ENCODE measurements around the gene CNN3. TPM values are rescaled to one million over a fixed set of nuclear protein-coding genes. Genes with fewer than 3 reads are reported as not detected.
A peak's percentile ranks its signal among the peaks of the same experiment; 100 is the strongest.

Gene CNN3
- total RNA-seq, 1 experiment from 2014 or later = 183 TPM

DNA sequence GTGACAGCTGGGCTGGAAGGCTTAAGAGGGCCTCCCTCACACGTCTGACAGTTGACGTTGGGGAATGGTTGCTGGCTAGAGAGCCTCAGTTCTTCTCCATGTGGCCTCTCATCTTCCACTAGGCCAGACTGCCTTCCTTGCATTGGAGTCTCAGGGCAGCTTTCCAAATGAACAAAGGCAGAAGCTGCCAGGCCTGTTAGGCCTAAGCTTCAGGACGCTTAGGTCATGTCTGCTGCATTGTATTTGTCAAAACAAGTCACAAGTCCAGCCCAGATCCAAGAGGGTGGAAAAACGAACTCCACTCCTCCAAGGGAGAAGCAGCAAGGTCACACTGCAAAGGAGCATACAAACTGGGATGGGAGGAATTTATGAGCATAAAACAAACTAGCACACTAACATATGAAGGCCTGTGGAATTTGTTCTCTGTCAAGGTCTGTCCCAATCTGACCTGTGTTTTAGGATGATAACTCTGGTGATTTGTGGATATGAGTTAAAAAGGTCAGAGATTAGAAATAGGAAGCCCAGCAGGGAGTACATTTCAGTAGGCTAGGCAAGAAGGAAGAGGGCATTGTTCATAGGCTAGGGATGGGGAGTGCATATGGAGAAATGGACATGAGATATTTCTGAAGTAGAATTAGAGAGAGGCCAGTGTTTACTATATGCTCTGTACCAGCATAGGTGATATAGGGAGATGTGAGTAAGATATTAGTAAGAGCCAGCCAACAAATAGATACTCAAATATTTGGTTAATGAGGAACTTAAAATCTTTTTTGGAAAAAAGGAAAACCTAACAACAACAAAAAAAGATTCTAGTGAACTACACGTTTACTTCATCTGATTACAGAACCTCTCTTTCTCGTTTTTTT, 29.1 kb upstream of the CNN3 start:
- H3K4me1 Mint-ChIP-seq = peaks cover 23% of the 10 kb centered on the region
- TF ChIP-seq, protein P1, sequence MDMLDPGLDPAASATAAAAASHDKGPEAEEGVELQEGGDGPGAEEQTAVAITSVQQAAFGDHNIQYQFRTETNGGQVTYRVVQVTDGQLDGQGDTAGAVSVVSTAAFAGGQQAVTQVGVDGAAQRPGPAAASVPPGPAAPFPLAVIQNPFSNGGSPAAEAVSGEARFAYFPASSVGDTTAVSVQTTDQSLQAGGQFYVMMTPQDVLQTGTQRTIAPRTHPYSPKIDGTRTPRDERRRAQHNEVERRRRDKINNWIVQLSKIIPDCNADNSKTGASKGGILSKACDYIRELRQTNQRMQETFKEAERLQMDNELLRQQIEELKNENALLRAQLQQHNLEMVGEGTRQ (CRISPR knock-in tag; IDR thresholded peaks at IDR 0.05) = no peak
- TF ChIP-seq GTF2I (CRISPR knock-in tag; conservative IDR thresholded peaks at IDR 0.05) (no peak), FOXP1 (CRISPR knock-in tag; IDR thresholded peaks at IDR 0.05; ENCODE audit: borderline replicate concordance) (no peak), ETV6 (CRISPR knock-in tag; IDR thresholded peaks at IDR 0.05) (no peak), ZNF219 (CRISPR knock-in tag; IDR thresholded peaks at IDR 0.05; ENCODE audit: borderline replicate concordance) (no peak), ELF4 (CRISPR knock-in tag; IDR thresholded peaks at IDR 0.05; ENCODE audit: low read depth) (no peak)
- TF ChIP-seq, protein P2, sequence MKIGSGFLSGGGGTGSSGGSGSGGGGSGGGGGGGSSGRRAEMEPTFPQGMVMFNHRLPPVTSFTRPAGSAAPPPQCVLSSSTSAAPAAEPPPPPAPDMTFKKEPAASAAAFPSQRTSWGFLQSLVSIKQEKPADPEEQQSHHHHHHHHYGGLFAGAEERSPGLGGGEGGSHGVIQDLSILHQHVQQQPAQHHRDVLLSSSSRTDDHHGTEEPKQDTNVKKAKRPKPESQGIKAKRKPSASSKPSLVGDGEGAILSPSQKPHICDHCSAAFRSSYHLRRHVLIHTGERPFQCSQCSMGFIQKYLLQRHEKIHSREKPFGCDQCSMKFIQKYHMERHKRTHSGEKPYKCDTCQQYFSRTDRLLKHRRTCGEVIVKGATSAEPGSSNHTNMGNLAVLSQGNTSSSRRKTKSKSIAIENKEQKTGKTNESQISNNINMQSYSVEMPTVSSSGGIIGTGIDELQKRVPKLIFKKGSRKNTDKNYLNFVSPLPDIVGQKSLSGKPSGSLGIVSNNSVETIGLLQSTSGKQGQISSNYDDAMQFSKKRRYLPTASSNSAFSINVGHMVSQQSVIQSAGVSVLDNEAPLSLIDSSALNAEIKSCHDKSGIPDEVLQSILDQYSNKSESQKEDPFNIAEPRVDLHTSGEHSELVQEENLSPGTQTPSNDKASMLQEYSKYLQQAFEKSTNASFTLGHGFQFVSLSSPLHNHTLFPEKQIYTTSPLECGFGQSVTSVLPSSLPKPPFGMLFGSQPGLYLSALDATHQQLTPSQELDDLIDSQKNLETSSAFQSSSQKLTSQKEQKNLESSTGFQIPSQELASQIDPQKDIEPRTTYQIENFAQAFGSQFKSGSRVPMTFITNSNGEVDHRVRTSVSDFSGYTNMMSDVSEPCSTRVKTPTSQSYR (CRISPR knock-in tag; IDR thresholded peaks at IDR 0.05) = no peak
- TF ChIP-seq, protein P3, sequence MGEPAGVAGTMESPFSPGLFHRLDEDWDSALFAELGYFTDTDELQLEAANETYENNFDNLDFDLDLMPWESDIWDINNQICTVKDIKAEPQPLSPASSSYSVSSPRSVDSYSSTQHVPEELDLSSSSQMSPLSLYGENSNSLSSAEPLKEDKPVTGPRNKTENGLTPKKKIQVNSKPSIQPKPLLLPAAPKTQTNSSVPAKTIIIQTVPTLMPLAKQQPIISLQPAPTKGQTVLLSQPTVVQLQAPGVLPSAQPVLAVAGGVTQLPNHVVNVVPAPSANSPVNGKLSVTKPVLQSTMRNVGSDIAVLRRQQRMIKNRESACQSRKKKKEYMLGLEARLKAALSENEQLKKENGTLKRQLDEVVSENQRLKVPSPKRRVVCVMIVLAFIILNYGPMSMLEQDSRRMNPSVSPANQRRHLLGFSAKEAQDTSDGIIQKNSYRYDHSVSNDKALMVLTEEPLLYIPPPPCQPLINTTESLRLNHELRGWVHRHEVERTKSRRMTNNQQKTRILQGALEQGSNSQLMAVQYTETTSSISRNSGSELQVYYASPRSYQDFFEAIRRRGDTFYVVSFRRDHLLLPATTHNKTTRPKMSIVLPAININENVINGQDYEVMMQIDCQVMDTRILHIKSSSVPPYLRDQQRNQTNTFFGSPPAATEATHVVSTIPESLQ (CRISPR knock-in tag; IDR thresholded peaks at IDR 0.05) = no peak
- ChIA-PET CTCF (no interaction called here), POLR2A (no interaction called here)
- H3K9me3 Mint-ChIP-seq = peaks cover 6% of the 10 kb centered on the region
- no peak overlapping the region for H3K4me3 Mint-ChIP-seq
- no peak overlapping the region for H3K27ac Mint-ChIP-seq
- DNase-seq (ENCODE audit: low spot score) (no peak), ATAC-seq (no peak)
- H3K36me3 Mint-ChIP-seq = peaks cover 6% of the 10 kb centered on the region
- H3K27me3 Mint-ChIP-seq (ENCODE audit: low read depth) = no peaks in the 10 kb centered on the region

DNA sequence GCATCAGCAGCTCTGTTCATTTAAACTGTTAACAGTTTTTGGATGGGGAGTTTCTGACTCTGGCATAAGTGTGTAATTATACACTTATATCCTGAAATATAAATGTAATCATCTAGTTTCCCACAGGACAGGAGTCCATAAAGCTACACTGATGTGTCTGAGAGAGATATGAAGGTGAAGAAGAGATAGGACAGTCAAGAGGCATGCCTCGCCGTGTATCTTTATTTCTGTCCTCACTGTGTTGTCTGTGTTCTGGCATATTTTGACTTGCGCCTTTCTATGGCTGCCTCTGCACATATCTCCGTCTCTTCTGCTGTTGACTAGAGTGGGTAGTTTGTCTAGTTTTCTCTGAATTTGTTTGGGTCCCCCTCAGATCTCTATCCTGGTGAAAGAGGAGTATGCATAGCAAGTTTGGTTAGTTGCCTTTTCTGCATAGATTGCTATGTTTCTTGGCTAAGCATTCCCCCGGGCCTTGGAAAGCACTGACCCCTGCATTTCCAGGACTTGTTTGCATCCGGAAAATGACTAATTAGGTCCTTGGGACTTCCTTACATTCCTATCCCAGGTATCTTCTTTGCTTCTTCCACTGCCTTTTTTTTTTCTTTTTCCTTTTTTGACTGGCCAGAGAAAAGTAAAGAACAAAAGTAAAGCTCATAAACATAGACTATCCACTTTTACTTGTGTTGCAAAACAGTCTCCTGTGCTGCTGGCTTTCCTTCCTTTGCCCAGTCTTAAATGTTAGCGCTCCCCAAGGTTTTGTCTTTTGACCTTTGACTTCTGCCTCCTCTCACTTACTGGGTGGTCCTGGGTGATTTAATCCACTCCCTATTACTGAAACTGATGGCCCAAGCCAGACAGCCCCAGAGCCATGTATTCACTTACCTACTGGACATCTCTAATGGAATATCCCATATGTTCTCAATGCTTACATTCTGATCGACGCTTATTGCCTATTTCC, 27.6 kb upstream of the CNN3 start:
- DNase-seq (ENCODE audit: low spot score) (no peak), ATAC-seq (peak; percentile 62)
- peaks cover 6% of the 10 kb centered on the region for H3K9me3 Mint-ChIP-seq
- POLR2A ChIA-PET = no interaction called here
- no peak overlapping the region for H3K4me3 Mint-ChIP-seq
- CTCF ChIA-PET = interaction anchor here (1.2 kb wide), 1 partner anchor 100 kb away, joined by 9 read pairs; no protein-coding TSS in a partner anchor
- peaks cover 6% of the 10 kb centered on the region for H3K36me3 Mint-ChIP-seq
- H3K4me1 Mint-ChIP-seq = peaks cover 23% of the 10 kb centered on the region
- peak overlapping the region; percentile 91 for H3K27ac Mint-ChIP-seq
- no peaks in the 10 kb centered on the region for H3K27me3 Mint-ChIP-seq (ENCODE audit: low read depth)
- TF ChIP-seq ZNF219 (CRISPR knock-in tag; IDR thresholded peaks at IDR 0.05; ENCODE audit: borderline replicate concordance) (no peak), GRHL2 (CRISPR knock-in tag; IDR thresholded peaks at IDR 0.05; ENCODE audit: insufficient replicate concordance, severe bottlenecking) (no peak), JAZF1 (CRISPR knock-in tag; IDR thresholded peaks at IDR 0.05) (no peak), HMGA2 (CRISPR knock-in tag; IDR thresholded peaks at IDR 0.05) (no peak), GTF2I (CRISPR knock-in tag; conservative IDR thresholded peaks at IDR 0.05) (no peak), FOXJ3 (CRISPR knock-in tag; IDR thresholded peaks at IDR 0.05; ENCODE audit: borderline replicate concordance) (no peak)
- TF ChIP-seq, protein P4, sequence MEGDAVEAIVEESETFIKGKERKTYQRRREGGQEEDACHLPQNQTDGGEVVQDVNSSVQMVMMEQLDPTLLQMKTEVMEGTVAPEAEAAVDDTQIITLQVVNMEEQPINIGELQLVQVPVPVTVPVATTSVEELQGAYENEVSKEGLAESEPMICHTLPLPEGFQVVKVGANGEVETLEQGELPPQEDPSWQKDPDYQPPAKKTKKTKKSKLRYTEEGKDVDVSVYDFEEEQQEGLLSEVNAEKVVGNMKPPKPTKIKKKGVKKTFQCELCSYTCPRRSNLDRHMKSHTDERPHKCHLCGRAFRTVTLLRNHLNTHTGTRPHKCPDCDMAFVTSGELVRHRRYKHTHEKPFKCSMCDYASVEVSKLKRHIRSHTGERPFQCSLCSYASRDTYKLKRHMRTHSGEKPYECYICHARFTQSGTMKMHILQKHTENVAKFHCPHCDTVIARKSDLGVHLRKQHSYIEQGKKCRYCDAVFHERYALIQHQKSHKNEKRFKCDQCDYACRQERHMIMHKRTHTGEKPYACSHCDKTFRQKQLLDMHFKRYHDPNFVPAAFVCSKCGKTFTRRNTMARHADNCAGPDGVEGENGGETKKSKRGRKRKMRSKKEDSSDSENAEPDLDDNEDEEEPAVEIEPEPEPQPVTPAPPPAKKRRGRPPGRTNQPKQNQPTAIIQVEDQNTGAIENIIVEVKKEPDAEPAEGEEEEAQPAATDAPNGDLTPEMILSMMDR (IDR thresholded peaks at IDR 0.05) = no peak
- TF ChIP-seq, protein P5, sequence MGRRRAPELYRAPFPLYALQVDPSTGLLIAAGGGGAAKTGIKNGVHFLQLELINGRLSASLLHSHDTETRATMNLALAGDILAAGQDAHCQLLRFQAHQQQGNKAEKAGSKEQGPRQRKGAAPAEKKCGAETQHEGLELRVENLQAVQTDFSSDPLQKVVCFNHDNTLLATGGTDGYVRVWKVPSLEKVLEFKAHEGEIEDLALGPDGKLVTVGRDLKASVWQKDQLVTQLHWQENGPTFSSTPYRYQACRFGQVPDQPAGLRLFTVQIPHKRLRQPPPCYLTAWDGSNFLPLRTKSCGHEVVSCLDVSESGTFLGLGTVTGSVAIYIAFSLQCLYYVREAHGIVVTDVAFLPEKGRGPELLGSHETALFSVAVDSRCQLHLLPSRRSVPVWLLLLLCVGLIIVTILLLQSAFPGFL (CRISPR knock-in tag; IDR thresholded peaks at IDR 0.05; ENCODE audit: borderline replicate concordance) = no peak
- TF ChIP-seq, protein P6, sequence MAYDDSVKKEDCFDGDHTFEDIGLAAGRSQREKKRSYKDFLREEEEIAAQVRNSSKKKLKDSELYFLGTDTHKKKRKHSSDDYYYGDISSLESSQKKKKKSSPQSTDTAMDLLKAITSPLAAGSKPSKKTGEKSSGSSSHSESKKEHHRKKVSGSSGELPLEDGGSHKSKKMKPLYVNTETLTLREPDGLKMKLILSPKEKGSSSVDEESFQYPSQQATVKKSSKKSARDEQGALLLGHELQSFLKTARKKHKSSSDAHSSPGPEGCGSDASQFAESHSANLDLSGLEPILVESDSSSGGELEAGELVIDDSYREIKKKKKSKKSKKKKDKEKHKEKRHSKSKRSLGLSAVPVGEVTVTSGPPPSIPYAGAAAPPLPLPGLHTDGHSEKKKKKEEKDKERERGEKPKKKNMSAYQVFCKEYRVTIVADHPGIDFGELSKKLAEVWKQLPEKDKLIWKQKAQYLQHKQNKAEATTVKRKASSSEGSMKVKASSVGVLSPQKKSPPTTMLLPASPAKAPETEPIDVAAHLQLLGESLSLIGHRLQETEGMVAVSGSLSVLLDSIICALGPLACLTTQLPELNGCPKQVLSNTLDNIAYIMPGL (CRISPR knock-in tag; IDR thresholded peaks at IDR 0.05) = no peak
- TF ChIP-seq, protein P7, sequence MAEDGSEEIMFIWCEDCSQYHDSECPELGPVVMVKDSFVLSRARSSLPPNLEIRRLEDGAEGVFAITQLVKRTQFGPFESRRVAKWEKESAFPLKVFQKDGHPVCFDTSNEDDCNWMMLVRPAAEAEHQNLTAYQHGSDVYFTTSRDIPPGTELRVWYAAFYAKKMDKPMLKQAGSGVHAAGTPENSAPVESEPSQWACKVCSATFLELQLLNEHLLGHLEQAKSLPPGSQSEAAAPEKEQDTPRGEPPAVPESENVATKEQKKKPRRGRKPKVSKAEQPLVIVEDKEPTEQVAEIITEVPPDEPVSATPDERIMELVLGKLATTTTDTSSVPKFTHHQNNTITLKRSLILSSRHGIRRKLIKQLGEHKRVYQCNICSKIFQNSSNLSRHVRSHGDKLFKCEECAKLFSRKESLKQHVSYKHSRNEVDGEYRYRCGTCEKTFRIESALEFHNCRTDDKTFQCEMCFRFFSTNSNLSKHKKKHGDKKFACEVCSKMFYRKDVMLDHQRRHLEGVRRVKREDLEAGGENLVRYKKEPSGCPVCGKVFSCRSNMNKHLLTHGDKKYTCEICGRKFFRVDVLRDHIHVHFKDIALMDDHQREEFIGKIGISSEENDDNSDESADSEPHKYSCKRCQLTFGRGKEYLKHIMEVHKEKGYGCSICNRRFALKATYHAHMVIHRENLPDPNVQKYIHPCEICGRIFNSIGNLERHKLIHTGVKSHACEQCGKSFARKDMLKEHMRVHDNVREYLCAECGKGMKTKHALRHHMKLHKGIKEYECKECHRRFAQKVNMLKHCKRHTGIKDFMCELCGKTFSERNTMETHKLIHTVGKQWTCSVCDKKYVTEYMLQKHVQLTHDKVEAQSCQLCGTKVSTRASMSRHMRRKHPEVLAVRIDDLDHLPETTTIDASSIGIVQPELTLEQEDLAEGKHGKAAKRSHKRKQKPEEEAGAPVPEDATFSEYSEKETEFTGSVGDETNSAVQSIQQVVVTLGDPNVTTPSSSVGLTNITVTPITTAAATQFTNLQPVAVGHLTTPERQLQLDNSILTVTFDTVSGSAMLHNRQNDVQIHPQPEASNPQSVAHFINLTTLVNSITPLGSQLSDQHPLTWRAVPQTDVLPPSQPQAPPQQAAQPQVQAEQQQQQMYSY (CRISPR knock-in tag; IDR thresholded peaks at IDR 0.05) = no peak
